Measurements from ENCODE around the gene TMEM81.

GRCh38 chr1:205095422-205095821, 11.2 kb upstream of the TMEM81 start:
- TF ChIP-seq, protein P1, sequence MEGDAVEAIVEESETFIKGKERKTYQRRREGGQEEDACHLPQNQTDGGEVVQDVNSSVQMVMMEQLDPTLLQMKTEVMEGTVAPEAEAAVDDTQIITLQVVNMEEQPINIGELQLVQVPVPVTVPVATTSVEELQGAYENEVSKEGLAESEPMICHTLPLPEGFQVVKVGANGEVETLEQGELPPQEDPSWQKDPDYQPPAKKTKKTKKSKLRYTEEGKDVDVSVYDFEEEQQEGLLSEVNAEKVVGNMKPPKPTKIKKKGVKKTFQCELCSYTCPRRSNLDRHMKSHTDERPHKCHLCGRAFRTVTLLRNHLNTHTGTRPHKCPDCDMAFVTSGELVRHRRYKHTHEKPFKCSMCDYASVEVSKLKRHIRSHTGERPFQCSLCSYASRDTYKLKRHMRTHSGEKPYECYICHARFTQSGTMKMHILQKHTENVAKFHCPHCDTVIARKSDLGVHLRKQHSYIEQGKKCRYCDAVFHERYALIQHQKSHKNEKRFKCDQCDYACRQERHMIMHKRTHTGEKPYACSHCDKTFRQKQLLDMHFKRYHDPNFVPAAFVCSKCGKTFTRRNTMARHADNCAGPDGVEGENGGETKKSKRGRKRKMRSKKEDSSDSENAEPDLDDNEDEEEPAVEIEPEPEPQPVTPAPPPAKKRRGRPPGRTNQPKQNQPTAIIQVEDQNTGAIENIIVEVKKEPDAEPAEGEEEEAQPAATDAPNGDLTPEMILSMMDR (IDR thresholded peaks at IDR 0.05) = no peak
- no peak for TF ChIP-seq EP300 (IDR thresholded peaks at IDR 0.05)
